GM21529 (cell line): ENCODE measurements around the gene ZDHHC21.
"Not testable (repeated sequence)": the region's sequence is repeated elsewhere in the genome, so short reads cannot be mapped to it uniquely, and the experiment has no call there.

Experiments used
- ATAC-seq: cut with Tn5 transposase; IDR thresholded peaks from one replicate; pipeline ENCODE4 v1.9.1; 2021; ENCODE audit not compliant: unreplicated experiment

Gene ZDHHC21

GRCh38 chr9:14686168-14686567, 7.1 kb downstream of the ZDHHC21 start:
- no peak for ATAC-seq

- not testable (repeated sequence) for ATAC-seq
These were observed 10.6 kb downstream of the ZDHHC21 start for GRCh38 chr9:14682616-14683015.

- ATAC-seq, result no peak
These were observed 14.5 kb downstream of the ZDHHC21 start for GRCh38 chr9:14678776-14679175.

- ATAC-seq, result no peak
These were observed 15.4 kb downstream of the ZDHHC21 start for GRCh38 chr9:14677872-14678271.

- no peak for ATAC-seq
These were observed 15.8 kb downstream of the ZDHHC21 start for GRCh38 chr9:14677396-14677795.

GRCh38 chr9:14674630-14675029, 18.6 kb downstream of the ZDHHC21 start:
- no peak for ATAC-seq

GRCh38 chr9:14671377-14671776, 21.9 kb downstream of the ZDHHC21 start:
- ATAC-seq, result no peak

GRCh38 chr9:14670718-14671117, 22.5 kb downstream of the ZDHHC21 start:
- ATAC-seq, result no peak

GRCh38 chr9:14664022-14664421, 29.2 kb downstream of the ZDHHC21 start:
- ATAC-seq, result not testable (repeated sequence)

GRCh38 chr9:14662060-14662453, 31.2 kb downstream of the ZDHHC21 start:
- ATAC-seq, result no peak

- no peak for ATAC-seq
These were observed 31.7 kb downstream of the ZDHHC21 start for GRCh38 chr9:14661421-14662059.

GRCh38 chr9:14660721-14661120, 32.5 kb downstream of the ZDHHC21 start:
- ATAC-seq, result no peak

- no peak for ATAC-seq
These were observed 38.3 kb downstream of the ZDHHC21 start for GRCh38 chr9:14654932-14655331.

- ATAC-seq, result no peak
These were observed 39.7 kb downstream of the ZDHHC21 start for GRCh38 chr9:14653511-14653910.

GRCh38 chr9:14652729-14653377, 40.4 kb downstream of the ZDHHC21 start:
- ATAC-seq, result no peak

GRCh38 chr9:14650596-14650995, 42.6 kb downstream of the ZDHHC21 start:
- no peak for ATAC-seq

- ATAC-seq, result no peak
These were observed 47.6 kb downstream of the ZDHHC21 start for GRCh38 chr9:14645648-14646047.

GRCh38 chr9:14640967-14641366, 52.3 kb downstream of the ZDHHC21 start:
- no peak for ATAC-seq

- no peak for ATAC-seq
These were observed 52.9 kb downstream of the ZDHHC21 start for GRCh38 chr9:14640294-14640693.

GRCh38 chr9:14633906-14634565, 59.2 kb downstream of the ZDHHC21 start:
- ATAC-seq, result no peak

- no peak for ATAC-seq
These were observed 60.1 kb downstream of the ZDHHC21 start for GRCh38 chr9:14633148-14633547.

GRCh38 chr9:14627513-14627912, 65.7 kb downstream of the ZDHHC21 start:
- no peak for ATAC-seq
